IMR-90 (cell line): ENCODE results near the gene CSK.

ENCODE experiments used
- BHLHE40 ChIP-seq: fragments of 150-350 bp; IDR thresholded peaks from 2 replicates; pipeline ENCODE4 v1.6.1; 2016; ENCODE audit warnings: mild to moderate bottlenecking, low read depth, low read length
- CEBPB ChIP-seq: IDR thresholded peaks from 2 replicates; pipeline ENCODE4 v1.6.1; 2012; ENCODE audit warnings: low read depth, low read length, improper control_type of control experiment
- CHD1 ChIP-seq: IDR thresholded peaks from 2 replicates; pipeline ENCODE4 v1.6.1; 2012; ENCODE audit warnings: low read depth, low read length, improper control_type of control experiment
- FOS ChIP-seq: fragments of 150-350 bp; IDR thresholded peaks from 2 replicates; pipeline ENCODE4 v1.6.1; 2016; ENCODE audit warnings: low read depth, low read length
- MAFK ChIP-seq: IDR thresholded peaks from 2 replicates; pipeline ENCODE4 v1.6.1; 2012; ENCODE audit warnings: low read depth, low read length, improper control_type of control experiment
- MAZ ChIP-seq: IDR thresholded peaks from 2 replicates; pipeline ENCODE4 v1.6.1; 2012; ENCODE audit warnings: low read depth, mild to moderate bottlenecking, low read length, improper control_type of control experiment, moderate library complexity, borderline replicate concordance
- MXI1 ChIP-seq: IDR thresholded peaks from 2 replicates; pipeline ENCODE4 v1.6.1; 2012; ENCODE audit warnings: low read depth, mild to moderate bottlenecking, low read length, moderate library complexity, borderline replicate concordance
- POLR2A ChIP-seq: IDR thresholded peaks from 2 replicates; pipeline ENCODE4 v1.6.1; 2012; ENCODE audit warnings: mild to moderate bottlenecking, low read depth, low read length
- RAD21 ChIP-seq: IDR thresholded peaks from 2 replicates; pipeline ENCODE4 v1.6.1; 2012; ENCODE audit warnings: low read length, improper control_type of control experiment
- RCOR1 ChIP-seq: IDR thresholded peaks from 2 replicates; pipeline ENCODE4 v1.6.1; 2012; ENCODE audit warnings: mild to moderate bottlenecking, low read length, improper control_type of control experiment; ENCODE audit not compliant: insufficient replicate concordance
- RFX5 ChIP-seq: IDR thresholded peaks from 2 replicates; pipeline ENCODE4 v1.8.0; 2012; ENCODE audit warnings: low read depth, mild to moderate bottlenecking, low read length, moderate library complexity
- SMC3 ChIP-seq: fragments of 150-350 bp; IDR thresholded peaks from 2 replicates; pipeline ENCODE4 v1.6.1; 2016; ENCODE audit warnings: low read depth, mild to moderate bottlenecking, antibody characterized with exemption, low read length, moderate library complexity
- TF ChIP-seq, protein P1 (sequence below): conservative IDR thresholded peaks from 2 replicates; pipeline ENCODE4 v1.5.1; 2012; ENCODE audit warnings: mild to moderate bottlenecking, low read depth, low read length, improper control_type of control experiment
- TF ChIP-seq, protein P2 (sequence below): fragments of 150-350 bp; IDR thresholded peaks from 2 replicates; pipeline ENCODE4 v1.6.1; 2017; ENCODE audit warnings: mild to moderate bottlenecking, antibody characterized with exemption, low read length, low read depth

DNA sequence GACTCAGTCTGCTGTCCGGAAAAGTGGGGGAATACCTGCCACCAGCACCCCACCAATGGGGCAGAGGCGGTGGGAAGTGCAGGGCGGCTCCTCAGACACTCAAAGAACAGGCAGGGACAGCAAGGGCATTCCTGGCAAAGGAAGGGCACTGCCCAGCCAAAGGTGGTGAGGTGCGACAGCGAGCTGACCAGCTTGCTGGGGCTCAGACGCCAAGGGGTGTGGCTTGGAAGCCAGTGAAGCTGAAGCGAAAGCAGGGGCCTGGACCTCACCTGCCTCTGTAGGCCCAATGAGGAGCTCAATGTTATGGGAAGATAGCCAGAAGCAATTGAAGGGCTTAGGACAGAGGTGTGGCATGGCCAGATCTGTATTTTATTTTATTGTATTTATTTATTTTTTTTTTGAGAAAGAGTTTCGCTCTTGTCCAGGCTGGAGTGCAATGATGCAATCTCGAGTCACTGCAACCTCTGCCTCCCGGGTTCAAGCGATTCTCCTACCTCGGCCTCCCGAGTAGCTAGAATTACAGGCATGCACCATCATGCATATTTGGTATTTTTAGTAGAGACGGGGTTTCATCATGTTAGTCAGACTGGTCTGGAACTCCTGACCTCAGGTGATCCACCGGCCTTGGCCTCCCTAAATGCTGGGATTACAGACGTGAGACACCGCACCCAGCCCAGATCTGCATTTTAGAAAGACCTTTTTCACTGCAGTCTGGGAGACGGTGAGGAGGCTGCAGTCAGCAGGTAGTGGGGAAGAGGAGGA is 26.4 kb downstream of the CSK start:
- TF ChIP-seq, protein P1, sequence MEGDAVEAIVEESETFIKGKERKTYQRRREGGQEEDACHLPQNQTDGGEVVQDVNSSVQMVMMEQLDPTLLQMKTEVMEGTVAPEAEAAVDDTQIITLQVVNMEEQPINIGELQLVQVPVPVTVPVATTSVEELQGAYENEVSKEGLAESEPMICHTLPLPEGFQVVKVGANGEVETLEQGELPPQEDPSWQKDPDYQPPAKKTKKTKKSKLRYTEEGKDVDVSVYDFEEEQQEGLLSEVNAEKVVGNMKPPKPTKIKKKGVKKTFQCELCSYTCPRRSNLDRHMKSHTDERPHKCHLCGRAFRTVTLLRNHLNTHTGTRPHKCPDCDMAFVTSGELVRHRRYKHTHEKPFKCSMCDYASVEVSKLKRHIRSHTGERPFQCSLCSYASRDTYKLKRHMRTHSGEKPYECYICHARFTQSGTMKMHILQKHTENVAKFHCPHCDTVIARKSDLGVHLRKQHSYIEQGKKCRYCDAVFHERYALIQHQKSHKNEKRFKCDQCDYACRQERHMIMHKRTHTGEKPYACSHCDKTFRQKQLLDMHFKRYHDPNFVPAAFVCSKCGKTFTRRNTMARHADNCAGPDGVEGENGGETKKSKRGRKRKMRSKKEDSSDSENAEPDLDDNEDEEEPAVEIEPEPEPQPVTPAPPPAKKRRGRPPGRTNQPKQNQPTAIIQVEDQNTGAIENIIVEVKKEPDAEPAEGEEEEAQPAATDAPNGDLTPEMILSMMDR, result no peak
- peak; percentile 63 for TF ChIP-seq CEBPB
- no peak for TF ChIP-seq POLR2A
- no peak for TF ChIP-seq MAZ
- TF ChIP-seq CHD1, result no peak
- TF ChIP-seq MXI1, result no peak
- TF ChIP-seq BHLHE40, result no peak
- TF ChIP-seq FOS, result no peak
- TF ChIP-seq, protein P2, sequence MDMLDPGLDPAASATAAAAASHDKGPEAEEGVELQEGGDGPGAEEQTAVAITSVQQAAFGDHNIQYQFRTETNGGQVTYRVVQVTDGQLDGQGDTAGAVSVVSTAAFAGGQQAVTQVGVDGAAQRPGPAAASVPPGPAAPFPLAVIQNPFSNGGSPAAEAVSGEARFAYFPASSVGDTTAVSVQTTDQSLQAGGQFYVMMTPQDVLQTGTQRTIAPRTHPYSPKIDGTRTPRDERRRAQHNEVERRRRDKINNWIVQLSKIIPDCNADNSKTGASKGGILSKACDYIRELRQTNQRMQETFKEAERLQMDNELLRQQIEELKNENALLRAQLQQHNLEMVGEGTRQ, result no peak
- no peak for TF ChIP-seq RFX5
- TF ChIP-seq SMC3, result no peak
- no peak for TF ChIP-seq RAD21
- no peak for TF ChIP-seq MAFK
- no peak for TF ChIP-seq RCOR1
